Activated T-helper 1 cell treated with anti-CD3 and anti-CD28 coated beads, Interleukin-12 subunit alpha, Interleukin-12 subunit beta, Interleukin-2, Interleukin-4 antibody, amounts not matched to agents 30 ng/mL and 10 ng/mL and 1 ng/mL, durations not matched to agents 14 hours and 24 hours and 36 hours (primary cell): ENCODE results near the gene FCGR1A. TPM values are rescaled to one million over a fixed set of nuclear protein-coding genes. Genes with fewer than 3 reads are reported as not detected.
"Not testable (repeated sequence)": the region's sequence is repeated elsewhere in the genome, so short reads cannot be mapped to it uniquely, and the experiment has no call there.

Source experiments
- DNase-seq: peaks from one replicate; pipeline ENCODE4 v3.0.0; 2021; ENCODE audit warnings: low spot score
- H3K27ac Mint-ChIP-seq: one replicate; pipeline ENCODE4 v1.8.0; 2021; ENCODE audit warnings: mild to moderate bottlenecking, mixed read lengths
- H3K27me3 Mint-ChIP-seq: one replicate; pipeline ENCODE4 v1.8.0; 2022; ENCODE audit warnings: mild to moderate bottlenecking, moderate library complexity, mixed read lengths; ENCODE audit not compliant: insufficient read depth
- H3K36me3 Mint-ChIP-seq: one replicate; pipeline ENCODE4 v1.8.0; 2021; ENCODE audit warnings: low read depth, mixed read lengths
- H3K4me1 Mint-ChIP-seq: one replicate; pipeline ENCODE4 v1.8.0; 2021; ENCODE audit warnings: low read depth, mixed read lengths
- H3K4me3 Mint-ChIP-seq: one replicate; pipeline ENCODE4 v1.8.0; 2021; ENCODE audit warnings: mild to moderate bottlenecking, moderate library complexity, mixed read lengths
- H3K9me3 Mint-ChIP-seq: one replicate; pipeline ENCODE4 v1.8.0; 2021; ENCODE audit warnings: mixed read lengths
- intact Hi-C: fragments of 100-400 bp; cut with micrococcal nuclease; formaldehyde crosslinking; loops from one replicate; pipeline ENCODE4 v1.15.1; 2024
- total RNA-seq: library from RNA; stranded (reverse); gene quantifications from 2 replicates; pipeline ENCODE4 v1.2.3, GENCODE V29; 2022

Gene FCGR1A
- total RNA-seq, 1 donor from 2014 or later: not detected

- DNase-seq, H3K4me1 Mint-ChIP-seq, H3K36me3 Mint-ChIP-seq, H3K4me3 Mint-ChIP-seq, H3K27ac Mint-ChIP-seq, intact Hi-C loops, H3K9me3 Mint-ChIP-seq, H3K27me3 Mint-ChIP-seq: not testable (repeated sequence)
Observed at GRCh38 chr1:149787688-149788451, 5.4 kb downstream of the FCGR1A start.

GRCh38 chr1:149792502-149792901 lies 10.0 kb downstream of the FCGR1A start:
- H3K4me3 Mint-ChIP-seq: peak overlapping the region; percentile 99
- H3K9me3 Mint-ChIP-seq, intact Hi-C loops, H3K36me3 Mint-ChIP-seq, H3K27me3 Mint-ChIP-seq, H3K4me1 Mint-ChIP-seq: not testable (repeated sequence)
- peak overlapping the region; percentile 99 for H3K27ac Mint-ChIP-seq
- DNase-seq: peak; percentile 59

GRCh38 chr1:149792912-149793515 lies 10.5 kb downstream of the FCGR1A start:
- H3K36me3 Mint-ChIP-seq, H3K9me3 Mint-ChIP-seq, H3K4me3 Mint-ChIP-seq, H3K27me3 Mint-ChIP-seq, intact Hi-C loops, H3K27ac Mint-ChIP-seq, H3K4me1 Mint-ChIP-seq: not testable (repeated sequence)
- DNase-seq: peak; percentile 85

GRCh38 chr1:149793885-149794284 lies 11.4 kb downstream of the FCGR1A start:
- H3K4me3 Mint-ChIP-seq, intact Hi-C loops, H3K4me1 Mint-ChIP-seq, H3K36me3 Mint-ChIP-seq, H3K27ac Mint-ChIP-seq, H3K27me3 Mint-ChIP-seq, H3K9me3 Mint-ChIP-seq, DNase-seq: not testable (repeated sequence)

- H3K4me1 Mint-ChIP-seq, intact Hi-C loops, H3K27ac Mint-ChIP-seq, DNase-seq, H3K9me3 Mint-ChIP-seq, H3K36me3 Mint-ChIP-seq, H3K27me3 Mint-ChIP-seq, H3K4me3 Mint-ChIP-seq: not testable (repeated sequence)
Observed at GRCh38 chr1:149801628-149802027, 19.1 kb downstream of the FCGR1A start.

GRCh38 chr1:149804417-149805080 lies 22.1 kb downstream of the FCGR1A start:
- H3K9me3 Mint-ChIP-seq, intact Hi-C loops, DNase-seq, H3K4me1 Mint-ChIP-seq, H3K27ac Mint-ChIP-seq, H3K27me3 Mint-ChIP-seq, H3K36me3 Mint-ChIP-seq, H3K4me3 Mint-ChIP-seq: not testable (repeated sequence)

GRCh38 chr1:149810697-149811405 lies 28.4 kb downstream of the FCGR1A start:
- H3K27me3 Mint-ChIP-seq, H3K27ac Mint-ChIP-seq, H3K4me1 Mint-ChIP-seq, intact Hi-C loops, DNase-seq, H3K36me3 Mint-ChIP-seq, H3K9me3 Mint-ChIP-seq: not testable (repeated sequence)
- peak overlapping the region; percentile 91 for H3K4me3 Mint-ChIP-seq

- H3K36me3 Mint-ChIP-seq, H3K27me3 Mint-ChIP-seq, H3K9me3 Mint-ChIP-seq, H3K4me1 Mint-ChIP-seq, intact Hi-C loops: not testable (repeated sequence)
- peak overlapping the region; percentile 91 for H3K4me3 Mint-ChIP-seq
- DNase-seq: peak; percentile 20
- peak overlapping the region; percentile 97 for H3K27ac Mint-ChIP-seq
Observed at GRCh38 chr1:149811514-149811889, 29.0 kb downstream of the FCGR1A start.

- Mint-ChIP-seq H3K4me3 (peak overlapping the region; percentile 91), H3K27ac (peak overlapping the region; percentile 97)
- H3K4me1 Mint-ChIP-seq, intact Hi-C loops, H3K27me3 Mint-ChIP-seq, H3K9me3 Mint-ChIP-seq, H3K36me3 Mint-ChIP-seq: not testable (repeated sequence)
- DNase-seq: peak; percentile 81
Observed at GRCh38 chr1:149811890-149812829, 29.7 kb downstream of the FCGR1A start.

- intact Hi-C loops, H3K36me3 Mint-ChIP-seq, H3K4me1 Mint-ChIP-seq, H3K27me3 Mint-ChIP-seq, H3K9me3 Mint-ChIP-seq: not testable (repeated sequence)
- Mint-ChIP-seq H3K27ac (peak overlapping the region; percentile 97), H3K4me3 (peak overlapping the region; percentile 91)
- DNase-seq: peak; percentile 66
Observed at GRCh38 chr1:149812893-149813801, 30.7 kb downstream of the FCGR1A start.

- H3K27ac Mint-ChIP-seq, H3K9me3 Mint-ChIP-seq, H3K36me3 Mint-ChIP-seq, intact Hi-C loops, H3K4me3 Mint-ChIP-seq, H3K4me1 Mint-ChIP-seq, H3K27me3 Mint-ChIP-seq, DNase-seq: not testable (repeated sequence)
Observed at GRCh38 chr1:149820387-149820786, 37.9 kb downstream of the FCGR1A start.
